HG03066 (cell line): ENCODE results near the gene GEMIN2.
A peak's percentile ranks its signal among the peaks of the same experiment; 100 is the strongest.
"Not testable (repeated sequence)": the region's sequence is repeated elsewhere in the genome, so short reads cannot be mapped to it uniquely, and the experiment has no call there.

ENCODE experiments used
- ATAC-seq: cut with Tn5 transposase; IDR thresholded peaks from one replicate; pipeline ENCODE4 v1.9.1; 2021; ENCODE audit warnings: low read depth; ENCODE audit not compliant: unreplicated experiment

GEMIN2 gene

GRCh38 chr14:39114073-39114838, at the start of gene GEMIN2:
Gene GEMIN2, plus strand, starts transcription at chr14:39114323. Its CDS starts 16 bp downstream, at chr14:39114339.
- peak; percentile 86 for ATAC-seq

GRCh38 chr14:39069169-39069805, 44.8 kb upstream of the GEMIN2 start:
- not testable (repeated sequence) for ATAC-seq

GRCh38 chr14:39069923-39070322, 44.2 kb upstream of the GEMIN2 start:
- ATAC-seq = no peak

- no peak for ATAC-seq
Observed at GRCh38 chr14:39071096-39071495, 43.0 kb upstream of the GEMIN2 start.

- no peak for ATAC-seq
Observed at GRCh38 chr14:39080886-39081285, 33.2 kb upstream of the GEMIN2 start.

- ATAC-seq = no peak
Observed at GRCh38 chr14:39083127-39083526, 31.0 kb upstream of the GEMIN2 start.

GRCh38 chr14:39085933-39086332, 28.2 kb upstream of the GEMIN2 start:
- ATAC-seq = no peak

GRCh38 chr14:39087493-39087892, 26.6 kb upstream of the GEMIN2 start:
- no peak for ATAC-seq

- no peak for ATAC-seq
Observed at GRCh38 chr14:39090548-39091111, 23.5 kb upstream of the GEMIN2 start.

- ATAC-seq = no peak
Observed at GRCh38 chr14:39091716-39092115, 22.4 kb upstream of the GEMIN2 start.

- ATAC-seq = no peak
Observed at GRCh38 chr14:39094515-39094914, 19.6 kb upstream of the GEMIN2 start.

GRCh38 chr14:39097159-39097558, 17.0 kb upstream of the GEMIN2 start:
- no peak for ATAC-seq

- not testable (repeated sequence) for ATAC-seq
Observed at GRCh38 chr14:39099215-39099614, 14.9 kb upstream of the GEMIN2 start.

- ATAC-seq = no peak
Observed at GRCh38 chr14:39099748-39100147, 14.4 kb upstream of the GEMIN2 start.

- peak; percentile 18 for ATAC-seq
Observed at GRCh38 chr14:39102265-39102968, 11.7 kb upstream of the GEMIN2 start.

- ATAC-seq = peak; percentile 86
Observed at GRCh38 chr14:39102969-39103957, 10.9 kb upstream of the GEMIN2 start, which contains the start of gene SEC23A. Gene SEC23A, minus strand, starts transcription at chr14:39103235. Its CDS starts 7,117 bp downstream, at chr14:39096118.

GRCh38 chr14:39104078-39104801, 9.9 kb upstream of the GEMIN2 start:
- not testable (repeated sequence) for ATAC-seq

- ATAC-seq = no peak
Observed at GRCh38 chr14:39107591-39107996, 6.5 kb upstream of the GEMIN2 start.

GRCh38 chr14:39108791-39109190, 5.3 kb upstream of the GEMIN2 start:
- ATAC-seq = no peak
